Stimulated activated memory B cell treated with anti-CD40 and anti-IgM and Interleukin-4, amounts not matched to agents 10 μg/mL and 1 μg/mL and 100 μg/mL, for 72 hours (primary cell): Measurements from ENCODE around the gene MYO5B.

Source experiments
- ATAC-seq: fragments of 150-1000 bp; cut with Tn5 transposase; 2 replicates; pipeline ENCODE4 v1.10.0; 2021
- H3K27ac Mint-ChIP-seq: one replicate; pipeline ENCODE4 v1.8.0; 2022; ENCODE audit warnings: mild to moderate bottlenecking, mixed read lengths
- H3K27me3 Mint-ChIP-seq: one replicate; pipeline ENCODE4 v1.8.0; 2022; ENCODE audit warnings: mixed read lengths
- H3K36me3 Mint-ChIP-seq: one replicate; pipeline ENCODE4 v1.8.0; 2022; ENCODE audit warnings: mixed read lengths
- H3K4me1 Mint-ChIP-seq: one replicate; pipeline ENCODE4 v1.8.0; 2022; ENCODE audit warnings: mixed read lengths
- H3K4me3 Mint-ChIP-seq: one replicate; pipeline ENCODE4 v1.8.0; 2022; ENCODE audit warnings: mild to moderate bottlenecking, moderate library complexity, mixed read lengths
- H3K9me3 Mint-ChIP-seq: one replicate; pipeline ENCODE4 v1.8.0; 2022; ENCODE audit warnings: mixed read lengths

MYO5B gene

DNA sequence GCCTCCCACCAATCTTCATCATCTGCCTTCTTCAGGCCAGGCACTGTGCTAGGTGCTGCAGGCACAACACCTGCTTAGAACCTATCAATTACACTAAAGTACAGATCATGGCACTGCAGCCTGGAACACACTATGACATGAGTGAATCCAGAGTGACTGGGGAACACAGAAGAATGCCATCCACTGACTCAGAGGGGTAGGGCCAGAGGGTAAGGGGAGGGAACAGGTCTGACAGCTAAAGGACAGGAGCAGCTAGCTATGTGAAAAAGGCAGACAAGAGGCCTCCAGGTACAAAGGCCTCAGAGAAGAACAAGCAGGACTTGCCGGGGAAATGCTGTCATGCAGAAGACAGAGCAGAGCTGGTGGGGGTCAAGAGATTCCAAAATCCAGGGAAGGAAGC is 328.3 kb downstream of the MYO5B start:
- Mint-ChIP-seq H3K9me3 (no peaks in the 10 kb centered on the region), H3K36me3 (no peaks in the 10 kb centered on the region), H3K4me3 (no peak overlapping the region), H3K4me1 (no peaks in the 10 kb centered on the region), H3K27ac (no peak overlapping the region), H3K27me3 (peaks cover 13% of the 10 kb centered on the region)
- no peak for ATAC-seq

DNA sequence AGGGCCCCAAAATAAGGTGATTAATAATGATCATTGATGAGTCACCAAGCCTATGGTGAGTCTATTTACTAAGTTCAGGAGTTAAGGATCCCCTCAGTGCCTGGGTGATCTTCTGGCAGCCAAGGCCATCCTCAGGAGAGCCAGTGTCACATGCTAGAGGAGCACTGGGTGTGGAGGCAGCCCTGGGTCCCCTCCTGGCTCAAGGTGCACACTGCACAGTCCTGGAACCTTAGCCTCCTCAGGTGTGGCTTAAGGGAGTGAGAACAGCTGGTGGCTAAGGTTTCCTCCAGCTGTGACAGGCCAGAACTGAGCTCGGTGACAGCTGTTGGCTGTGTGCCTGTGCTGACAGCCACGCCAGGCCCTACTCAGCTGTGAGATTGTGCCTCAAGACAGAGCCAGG is 329.5 kb downstream of the MYO5B start:
- Mint-ChIP-seq H3K36me3 (no peaks in the 10 kb centered on the region), H3K9me3 (no peaks in the 10 kb centered on the region)
- ATAC-seq, result no peak

DNA sequence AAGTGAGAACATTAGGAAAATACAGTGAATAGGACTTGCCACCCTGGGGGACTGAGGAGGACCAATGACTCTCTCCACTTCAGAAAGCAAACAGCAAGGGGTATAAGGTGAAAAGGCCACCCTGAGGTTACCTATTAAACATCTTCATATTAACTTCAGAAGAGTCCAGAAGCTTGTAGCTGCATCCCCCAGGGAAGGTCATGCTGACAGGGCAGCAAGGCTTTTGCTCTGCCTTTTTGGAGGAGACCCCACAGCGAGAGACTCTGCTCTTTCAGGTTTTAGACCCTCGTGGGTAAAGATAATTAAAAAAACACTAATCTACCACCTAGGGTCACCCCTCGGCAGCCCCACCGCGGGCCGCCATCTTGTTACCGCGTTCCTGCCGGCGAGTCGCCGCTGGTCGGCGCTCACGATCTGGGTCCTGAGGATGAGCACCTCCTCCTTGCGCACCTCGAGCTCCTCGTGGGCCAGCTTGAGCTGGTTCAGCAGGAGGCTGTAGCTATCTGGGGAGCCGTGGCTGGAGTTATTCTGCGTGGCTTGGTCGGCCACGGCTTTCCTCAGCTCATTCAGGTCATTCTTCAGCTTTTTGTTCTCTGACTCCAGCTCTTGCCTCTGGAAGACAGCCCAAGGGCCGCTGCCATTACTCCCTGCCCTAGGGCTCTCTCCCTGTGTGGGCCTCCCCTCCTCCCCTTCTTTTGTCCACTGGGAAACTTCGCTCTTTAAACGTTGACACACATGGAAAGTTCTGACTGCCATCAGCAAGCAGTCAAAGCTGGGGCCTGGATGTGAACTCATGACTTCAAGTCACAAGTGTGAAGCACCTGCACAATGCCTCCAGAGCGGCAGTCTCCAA is 331.0 kb downstream of the MYO5B start:
- Mint-ChIP-seq H3K27ac (no peak overlapping the region), H3K9me3 (no peaks in the 10 kb centered on the region), H3K36me3 (no peaks in the 10 kb centered on the region), H3K4me3 (no peak overlapping the region), H3K27me3 (peaks cover 13% of the 10 kb centered on the region), H3K4me1 (no peaks in the 10 kb centered on the region)
- ATAC-seq, result no peak

More for the DNA sequence above, 329.5 kb downstream of the MYO5B start:
- Mint-ChIP-seq H3K27ac (no peak overlapping the region), H3K4me1 (no peaks in the 10 kb centered on the region), H3K27me3 (peaks cover 13% of the 10 kb centered on the region), H3K4me3 (no peak overlapping the region)

DNA sequence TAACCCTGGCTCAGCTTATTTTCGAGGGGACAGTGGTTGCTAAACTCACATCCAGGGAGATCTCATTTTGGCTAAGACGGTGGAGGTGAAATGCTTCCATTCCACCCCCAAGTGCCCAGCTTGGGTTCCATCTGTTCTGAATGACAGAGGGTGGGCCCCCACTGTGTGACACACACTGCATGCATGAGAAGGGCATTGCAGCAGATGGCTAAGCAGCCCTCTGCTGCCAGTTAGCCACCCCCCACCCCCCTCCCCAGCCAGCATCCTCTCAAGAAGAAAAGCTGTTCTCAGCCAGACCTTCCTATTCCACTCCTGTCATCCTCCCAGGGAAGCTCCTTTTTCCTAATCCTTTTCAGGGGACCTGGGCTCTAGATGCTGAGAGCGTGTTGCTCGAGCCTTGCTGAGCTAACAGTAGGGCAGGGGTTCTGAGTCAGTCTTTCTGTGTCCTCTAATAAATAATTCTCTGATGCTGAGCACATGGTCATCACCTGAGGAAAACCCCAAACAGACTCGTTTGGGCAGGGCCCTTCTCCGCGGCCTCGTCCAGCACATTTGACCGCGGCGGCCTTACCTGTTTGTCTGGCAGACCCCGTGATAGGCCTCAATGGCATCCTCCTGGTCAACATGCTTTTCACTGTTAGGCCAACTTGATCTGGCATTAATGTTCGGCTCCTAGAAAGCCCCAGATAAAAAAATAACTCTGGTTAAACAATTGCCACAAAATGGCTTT is 332.1 kb downstream of the MYO5B start:
- no peak overlapping the region for H3K27ac Mint-ChIP-seq
- no peak overlapping the region for H3K4me3 Mint-ChIP-seq
- peaks cover 13% of the 10 kb centered on the region for H3K27me3 Mint-ChIP-seq
- H3K4me1 Mint-ChIP-seq, result no peaks in the 10 kb centered on the region
- H3K9me3 Mint-ChIP-seq, result no peaks in the 10 kb centered on the region
- no peaks in the 10 kb centered on the region for H3K36me3 Mint-ChIP-seq
- no peak for ATAC-seq

DNA sequence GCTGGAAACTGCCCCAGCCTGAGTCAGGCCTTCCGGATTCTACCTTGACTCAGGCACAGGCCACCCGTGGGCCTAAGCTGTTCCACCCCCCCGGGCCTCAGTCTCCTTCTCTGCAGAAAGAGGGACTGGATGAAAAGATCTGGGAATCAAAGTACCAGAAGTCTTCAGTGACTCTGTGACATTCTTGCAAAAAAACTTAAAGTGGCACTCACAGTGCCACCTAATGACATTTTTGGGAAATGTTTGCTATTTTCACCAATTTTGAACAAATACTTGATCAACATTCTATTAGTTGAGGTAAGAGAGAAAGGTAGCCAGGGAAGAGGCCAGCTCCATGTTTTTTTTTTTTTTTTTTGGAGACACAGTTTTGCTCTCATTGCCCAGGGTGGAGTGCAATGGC is 333.3 kb downstream of the MYO5B start:
- Mint-ChIP-seq H3K27ac (no peak overlapping the region), H3K9me3 (no peaks in the 10 kb centered on the region), H3K27me3 (peaks cover 4% of the 10 kb centered on the region)

DNA sequence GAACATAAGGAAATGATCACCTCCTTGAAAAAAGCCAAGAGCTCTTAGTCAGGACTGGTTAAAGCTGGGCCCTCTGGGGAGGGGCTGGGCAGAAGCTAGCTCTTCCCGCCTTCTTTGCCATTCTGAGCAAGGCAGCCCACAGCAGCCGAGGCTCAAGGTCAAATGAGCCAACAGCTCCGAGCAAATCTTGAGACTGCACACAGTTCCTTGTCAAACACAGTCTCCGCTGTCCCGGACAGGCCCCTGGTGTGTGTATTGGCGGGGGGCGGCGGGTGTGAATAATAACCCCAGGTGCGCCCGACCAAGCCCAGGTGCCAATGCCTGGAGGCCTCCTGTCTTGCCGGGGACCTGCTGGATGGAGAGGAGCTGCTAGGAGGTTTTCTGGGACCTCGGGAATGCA is 335.2 kb downstream of the MYO5B start:
- no peak for ATAC-seq
- Mint-ChIP-seq H3K27ac (no peak overlapping the region), H3K4me3 (no peak overlapping the region), H3K36me3 (no peaks in the 10 kb centered on the region), H3K4me1 (no peaks in the 10 kb centered on the region), H3K9me3 (no peaks in the 10 kb centered on the region), H3K27me3 (no peaks in the 10 kb centered on the region)

More for the DNA sequence above, 333.3 kb downstream of the MYO5B start:
- no peaks in the 10 kb centered on the region for H3K36me3 Mint-ChIP-seq
- no peak for ATAC-seq
- no peak overlapping the region for H3K4me3 Mint-ChIP-seq
- no peaks in the 10 kb centered on the region for H3K4me1 Mint-ChIP-seq

DNA sequence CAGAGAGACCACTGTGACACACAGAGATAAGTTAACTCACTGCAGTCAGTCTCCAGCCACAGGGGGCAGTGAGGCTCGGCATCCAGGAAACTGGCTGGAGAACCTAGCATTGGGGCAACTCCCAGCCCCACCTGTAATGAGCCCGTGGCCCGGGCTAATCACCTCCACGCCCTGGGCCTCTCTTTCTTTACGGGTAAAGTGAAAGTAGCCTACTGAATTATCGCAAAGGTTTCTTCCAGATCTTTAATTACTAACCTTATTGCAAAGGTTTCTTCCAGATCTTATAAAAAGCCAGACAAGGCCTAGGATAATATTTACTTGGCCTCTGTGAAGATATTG is 336.0 kb downstream of the MYO5B start:
- Mint-ChIP-seq H3K4me3 (no peak overlapping the region), H3K9me3 (no peaks in the 10 kb centered on the region), H3K36me3 (no peaks in the 10 kb centered on the region), H3K27ac (no peak overlapping the region), H3K27me3 (no peaks in the 10 kb centered on the region), H3K4me1 (no peaks in the 10 kb centered on the region)
- no peak for ATAC-seq

GRCh38 chr18:49858309-49859020 is 336.5 kb downstream of the MYO5B start:
- H3K27me3 Mint-ChIP-seq, result no peaks in the 10 kb centered on the region
- H3K4me1 Mint-ChIP-seq, result no peaks in the 10 kb centered on the region
- ATAC-seq, result no peak
- no peak overlapping the region for H3K4me3 Mint-ChIP-seq
- H3K9me3 Mint-ChIP-seq, result no peaks in the 10 kb centered on the region
- H3K36me3 Mint-ChIP-seq, result no peaks in the 10 kb centered on the region
- H3K27ac Mint-ChIP-seq, result no peak overlapping the region

GRCh38 chr18:49857708-49858107 is 337.2 kb downstream of the MYO5B start:
- Mint-ChIP-seq H3K4me3 (no peak overlapping the region), H3K36me3 (no peaks in the 10 kb centered on the region), H3K27ac (no peak overlapping the region), H3K4me1 (no peaks in the 10 kb centered on the region), H3K27me3 (no peaks in the 10 kb centered on the region), H3K9me3 (no peaks in the 10 kb centered on the region)
- no peak for ATAC-seq

- no peaks in the 10 kb centered on the region for H3K36me3 Mint-ChIP-seq
- no peaks in the 10 kb centered on the region for H3K9me3 Mint-ChIP-seq
- no peaks in the 10 kb centered on the region for H3K4me1 Mint-ChIP-seq
- no peak overlapping the region for H3K27ac Mint-ChIP-seq
- H3K27me3 Mint-ChIP-seq, result no peaks in the 10 kb centered on the region
- no peak overlapping the region for H3K4me3 Mint-ChIP-seq
- ATAC-seq, result no peak
Measured at GRCh38 chr18:49856496-49856895, 338.5 kb downstream of the MYO5B start.

DNA sequence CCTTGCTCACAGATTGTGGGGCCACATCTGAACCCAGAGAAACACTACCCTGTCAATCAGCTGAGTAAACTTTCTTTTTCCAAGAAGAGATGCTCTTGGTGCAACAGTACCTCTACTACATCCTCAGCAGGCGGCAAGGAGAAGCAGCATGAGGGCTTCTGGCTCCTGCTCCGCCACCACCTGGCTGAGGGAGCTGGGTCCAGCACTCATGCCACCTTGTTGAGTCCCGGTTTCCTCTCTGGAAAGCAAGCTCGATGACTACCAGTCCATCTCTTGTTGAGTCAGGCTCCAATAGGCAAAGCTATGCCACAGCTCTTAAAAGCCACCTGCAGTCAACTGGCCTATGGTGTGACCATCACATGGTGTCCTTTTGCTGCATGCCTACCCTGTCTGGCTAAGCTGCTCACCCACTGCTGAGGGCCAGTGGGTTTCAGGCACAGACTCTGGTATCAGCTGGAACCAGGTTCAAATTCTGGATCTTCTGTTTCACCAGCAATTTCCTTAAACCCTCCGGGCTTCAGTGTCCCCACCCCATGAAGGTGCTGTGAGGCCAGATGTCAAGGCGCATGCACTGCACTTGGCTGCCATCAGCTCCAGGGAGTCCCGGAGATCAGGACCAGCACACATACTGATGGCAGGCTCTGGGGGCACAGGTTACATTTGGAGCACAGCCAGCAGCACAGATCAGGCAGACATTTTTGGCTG is 339.1 kb downstream of the MYO5B start:
- H3K4me3 Mint-ChIP-seq, result no peak overlapping the region
- H3K4me1 Mint-ChIP-seq, result no peaks in the 10 kb centered on the region
- no peaks in the 10 kb centered on the region for H3K36me3 Mint-ChIP-seq
- no peak overlapping the region for H3K27ac Mint-ChIP-seq
- no peaks in the 10 kb centered on the region for H3K9me3 Mint-ChIP-seq
- ATAC-seq, result no peak
- H3K27me3 Mint-ChIP-seq, result no peaks in the 10 kb centered on the region

- H3K4me3 Mint-ChIP-seq, result no peak overlapping the region
- H3K27ac Mint-ChIP-seq, result no peak overlapping the region
- H3K36me3 Mint-ChIP-seq, result no peaks in the 10 kb centered on the region
- H3K4me1 Mint-ChIP-seq, result no peaks in the 10 kb centered on the region
- H3K9me3 Mint-ChIP-seq, result no peaks in the 10 kb centered on the region
- no peak for ATAC-seq
- no peaks in the 10 kb centered on the region for H3K27me3 Mint-ChIP-seq
Measured at GRCh38 chr18:49854681-49855080, 340.3 kb downstream of the MYO5B start.

DNA sequence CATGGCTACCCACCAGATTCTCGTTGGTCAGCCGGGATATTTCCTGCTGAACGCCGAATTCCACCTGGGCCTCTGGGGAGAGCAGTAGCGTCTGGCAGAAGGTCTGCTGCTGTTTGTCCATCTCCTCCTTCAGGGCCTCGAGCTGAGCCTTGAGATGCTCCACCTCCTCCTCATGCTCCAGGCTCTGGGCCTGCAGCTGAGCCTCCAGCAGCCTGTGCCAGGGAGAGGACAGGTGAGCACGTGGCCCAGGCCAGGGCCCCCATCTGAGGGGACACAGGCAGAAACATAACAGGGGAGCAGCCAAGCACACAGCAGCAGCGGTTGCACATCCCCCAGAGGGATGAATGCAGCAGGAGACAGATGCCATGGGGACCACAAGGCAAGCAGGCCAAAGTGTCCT is 341.5 kb downstream of the MYO5B start:
- no peaks in the 10 kb centered on the region for H3K36me3 Mint-ChIP-seq
- no peaks in the 10 kb centered on the region for H3K4me1 Mint-ChIP-seq
- H3K9me3 Mint-ChIP-seq, result no peaks in the 10 kb centered on the region
- H3K27me3 Mint-ChIP-seq, result peaks cover 5% of the 10 kb centered on the region
- no peak overlapping the region for H3K27ac Mint-ChIP-seq
- no peak overlapping the region for H3K4me3 Mint-ChIP-seq
- no peak for ATAC-seq

GRCh38 chr18:49853011-49853410 is 341.9 kb downstream of the MYO5B start:
- Mint-ChIP-seq H3K4me3 (no peak overlapping the region), H3K27ac (no peak overlapping the region), H3K9me3 (no peaks in the 10 kb centered on the region), H3K27me3 (peaks cover 9% of the 10 kb centered on the region), H3K36me3 (no peaks in the 10 kb centered on the region), H3K4me1 (no peaks in the 10 kb centered on the region)
- no peak for ATAC-seq

DNA sequence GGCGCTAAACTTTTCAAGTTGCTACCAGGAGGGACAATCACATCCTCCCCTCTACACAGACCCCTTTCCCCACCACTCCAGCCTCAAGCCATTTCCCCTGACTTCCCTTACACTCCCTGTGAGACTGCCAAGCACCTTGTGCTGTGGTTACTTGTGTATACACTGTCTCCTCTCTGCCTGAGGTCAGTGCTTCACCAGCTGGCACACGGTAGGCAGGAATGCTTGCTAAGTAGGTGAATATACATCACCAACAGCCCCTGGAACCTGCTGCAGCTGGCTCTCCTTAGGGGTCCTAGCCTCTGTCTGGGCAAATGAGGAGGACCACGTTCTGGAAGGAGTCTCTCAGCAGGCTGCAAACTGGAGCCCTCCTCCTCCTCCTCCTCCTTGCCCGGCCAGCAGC is 343.3 kb downstream of the MYO5B start:
- H3K27me3 Mint-ChIP-seq, result peaks cover 20% of the 10 kb centered on the region
- no peak for ATAC-seq
- no peaks in the 10 kb centered on the region for H3K9me3 Mint-ChIP-seq
- no peaks in the 10 kb centered on the region for H3K4me1 Mint-ChIP-seq
- H3K4me3 Mint-ChIP-seq, result no peak overlapping the region
- no peak overlapping the region for H3K27ac Mint-ChIP-seq
- no peaks in the 10 kb centered on the region for H3K36me3 Mint-ChIP-seq
